Trophoblast cell (in vitro differentiated cells and primary cell): Measurements from ENCODE around the gene HMGCR.
A peak's percentile ranks its signal among the peaks of the same experiment; 100 is the strongest.

Source experiments
- DNase-seq, 2 donors: peaks; one replicate each; pipeline ENCODE4 v3.0.0-alpha.2; 2016
- H2AFZ ChIP-seq: 2 replicates; pipeline ENCODE4 v1.6.1; 2013; ENCODE audit warnings: low read length, moderate library complexity, mild to moderate bottlenecking; ENCODE audit not compliant: insufficient read depth, poor library complexity
- H2AK5ac ChIP-seq: 2 replicates; pipeline ENCODE4 v1.6.1; 2013; ENCODE audit warnings: mild to moderate bottlenecking, low read length
- H2BK120ac ChIP-seq: 2 replicates; pipeline ENCODE4 v1.6.1; 2013; ENCODE audit warnings: low read length, mild to moderate bottlenecking, moderate library complexity; ENCODE audit not compliant: insufficient read depth, poor library complexity
- H2BK12ac ChIP-seq: 2 replicates; pipeline ENCODE4 v1.6.1; 2013; ENCODE audit warnings: mild to moderate bottlenecking, low read length, moderate library complexity
- H2BK5ac ChIP-seq: 2 replicates; pipeline ENCODE4 v1.6.1; 2013; ENCODE audit warnings: low read length, low read depth, moderate library complexity, mild to moderate bottlenecking; ENCODE audit not compliant: poor library complexity
- H3K14ac ChIP-seq: 2 replicates; pipeline ENCODE4 v1.6.1; 2013; ENCODE audit warnings: mild to moderate bottlenecking, low read length
- H3K18ac ChIP-seq: 2 replicates; pipeline ENCODE4 v1.6.1; 2013; ENCODE audit warnings: mild to moderate bottlenecking, low read length
- H3K23ac ChIP-seq: 2 replicates; pipeline ENCODE4 v1.6.1; 2013; ENCODE audit warnings: low read length
- H3K27ac ChIP-seq: 2 replicates; pipeline ENCODE4 v1.5.1; 2013; ENCODE audit warnings: low read depth, mild to moderate bottlenecking, inconsistent platforms, low read length, moderate library complexity
- H3K27me3 ChIP-seq: 2 replicates; pipeline ENCODE4 v1.6.1; 2013; ENCODE audit warnings: inconsistent platforms, mild to moderate bottlenecking, low read length, moderate library complexity; ENCODE audit not compliant: insufficient read depth
- H3K36me3 ChIP-seq, 2 experiments: 1 replicate in 1 of 2; 2 replicates in 1 of 2; pipeline ENCODE4 v1.6.1; 2013; ENCODE audit warnings: low read length in 2 of 2, mild to moderate bottlenecking in 2 of 2, moderate library complexity in 1 of 2; ENCODE audit not compliant: insufficient read depth in 2 of 2, control insufficient read depth in 1 of 2
- H3K4ac ChIP-seq: 2 replicates; pipeline ENCODE4 v1.6.1; 2013; ENCODE audit warnings: low read depth, mild to moderate bottlenecking, low read length, moderate library complexity
- H3K4me1 ChIP-seq, 2 experiments: 1 replicate in 1 of 2; 2 replicates in 1 of 2; pipeline ENCODE4 v1.6.1; 2013; ENCODE audit warnings: low read length in 2 of 2, mild to moderate bottlenecking in 2 of 2, moderate library complexity in 1 of 2; ENCODE audit not compliant: insufficient read depth in 2 of 2, control insufficient read depth in 1 of 2
- H3K4me2 ChIP-seq: 2 replicates; pipeline ENCODE4 v1.6.1; 2013; ENCODE audit warnings: inconsistent platforms, mild to moderate bottlenecking, low read length, moderate library complexity
- H3K4me3 ChIP-seq: 2 replicates; pipeline ENCODE4 v1.5.1; 2013; ENCODE audit warnings: mild to moderate bottlenecking, low read depth, low read length, inconsistent platforms
- H3K79me1 ChIP-seq: one replicate; pipeline ENCODE4 v1.6.1; 2013; ENCODE audit warnings: low read length
- H3K79me2 ChIP-seq: 2 replicates; pipeline ENCODE4 v1.6.1; 2013; ENCODE audit warnings: low read length, mild to moderate bottlenecking; ENCODE audit not compliant: control insufficient read depth, insufficient read depth, poor library complexity
- H3K9ac ChIP-seq: 2 replicates; pipeline ENCODE4 v1.6.1; 2013; ENCODE audit warnings: mild to moderate bottlenecking, low read length
- H3K9me3 ChIP-seq: 2 replicates; pipeline ENCODE4 v1.6.1; 2013; ENCODE audit warnings: low read depth, mild to moderate bottlenecking, control low read depth, inconsistent platforms, low read length; ENCODE audit not compliant: insufficient read depth
- H4K12ac ChIP-seq: 2 replicates; pipeline ENCODE4 v1.6.1; 2013; ENCODE audit warnings: low read depth, mild to moderate bottlenecking, low read length, moderate library complexity
- H4K8ac ChIP-seq: 2 replicates; pipeline ENCODE4 v1.6.1; 2013; ENCODE audit warnings: low read depth, mild to moderate bottlenecking, low read length, moderate library complexity
- H4K91ac ChIP-seq: one replicate; pipeline ENCODE4 v1.6.1; 2013; ENCODE audit warnings: low read depth, mild to moderate bottlenecking, low read length, moderate library complexity
- WGBS: extraction: QIAGEN DNeasy Blood & Tissue Kit; methylation state at CpG from one replicate; pipeline ENCODE4 v1.1.7; 2013; ENCODE audit warnings: missing lambda C conversion rate; ENCODE audit not compliant: insufficient read length, insufficient coverage; ENCODE audit errors: extremely low coverage; 5-methylcytosine and 5-hydroxymethylcytosine counted together

HMGCR gene

GRCh38 chr5:75384218-75384617 lies 47.2 kb downstream of the HMGCR start:
- Histone ChIP-seq H3K4me2 (no peak overlapping the region), H4K91ac (no peak overlapping the region), H3K79me1 (no peaks in the 10 kb centered on the region), H3K9me3 (no peaks in the 10 kb centered on the region), H3K27me3 (no peaks in the 10 kb centered on the region), H3K9ac (no peak overlapping the region), H4K8ac (no peak overlapping the region), H2BK120ac (no peak overlapping the region), H2AK5ac (no peak overlapping the region), H2BK5ac (no peak overlapping the region), H3K14ac (no peak overlapping the region), H3K36me3 (peaks cover 7 to 8% of the 10 kb centered on the region in 2 experiments), H3K4ac (no peak overlapping the region), H3K4me1 (no peaks in the 10 kb centered on the region), H3K79me2 (no peaks in the 10 kb centered on the region), H3K4me3 (no peak overlapping the region), H3K23ac (no peak overlapping the region), H2BK12ac (no peak overlapping the region), H3K27ac (no peak overlapping the region), H2AFZ (no peak overlapping the region), H4K12ac (no peak overlapping the region), H3K18ac (no peak overlapping the region)
- DNase-seq = peak in 1 of 2 donors; percentile 63
- no CpG with 5 or more reads among the region's 1 CpG for WGBS

- no peak overlapping the region for H3K4ac ChIP-seq
Measured at GRCh38 chr5:75387806-75388205, 50.8 kb downstream of the HMGCR start.

GRCh38 chr5:75389430-75389829 lies 52.4 kb downstream of the HMGCR start:
- WGBS = no CpG with 5 or more reads among the region's 2 CpGs
- no peak for DNase-seq
- H3K23ac ChIP-seq = no peak overlapping the region

More at GRCh38 chr5:75387806-75388205, 50.8 kb downstream of the HMGCR start:
- no peak overlapping the region for H3K23ac ChIP-seq
- no peak overlapping the region for H4K12ac ChIP-seq
- no peaks in the 10 kb centered on the region for H3K27me3 ChIP-seq
- H3K14ac ChIP-seq = no peak overlapping the region
- no peak overlapping the region for H4K91ac ChIP-seq
- peaks cover 3% of the 10 kb centered on the region in 2 experiments for H3K36me3 ChIP-seq
- no peak overlapping the region for H3K4me2 ChIP-seq
- no peak overlapping the region for H4K8ac ChIP-seq
- no peak overlapping the region for H2AK5ac ChIP-seq
- H2BK12ac ChIP-seq = no peak overlapping the region
- no peaks in the 10 kb centered on the region for H3K4me1 ChIP-seq
- H2AFZ ChIP-seq = no peak overlapping the region
- H3K9ac ChIP-seq = no peak overlapping the region
- DNase-seq = peak in 1 of 2 donors; percentile 3
- no CpG with 5 or more reads among the region's 6 CpGs for WGBS
- no peak overlapping the region for H2BK5ac ChIP-seq
- no peak overlapping the region for H3K27ac ChIP-seq
- no peaks in the 10 kb centered on the region for H3K79me2 ChIP-seq
- H3K9me3 ChIP-seq = no peaks in the 10 kb centered on the region
- no peak overlapping the region for H3K4me3 ChIP-seq
- no peak overlapping the region for H3K18ac ChIP-seq
- H3K79me1 ChIP-seq = no peaks in the 10 kb centered on the region
- no peak overlapping the region for H2BK120ac ChIP-seq

GRCh38 chr5:75395277-75395676 lies 58.3 kb downstream of the HMGCR start:
- no peak overlapping the region for H4K8ac ChIP-seq
- no peak overlapping the region for H3K23ac ChIP-seq
- WGBS = no CpG with 5 or more reads among the region's 3 CpGs
- H2AK5ac ChIP-seq = no peak overlapping the region
- H3K4ac ChIP-seq = no peak overlapping the region
- no peak overlapping the region for H2BK120ac ChIP-seq
- no peak overlapping the region for H3K4me2 ChIP-seq
- no peak overlapping the region for H3K18ac ChIP-seq
- no peak overlapping the region for H3K14ac ChIP-seq
- H2BK12ac ChIP-seq = no peak overlapping the region
- peaks cover 0 to 2% of the 10 kb centered on the region in 2 experiments for H3K36me3 ChIP-seq
- no peaks in the 10 kb centered on the region for H3K27me3 ChIP-seq
- no peak overlapping the region for H2AFZ ChIP-seq
- H2BK5ac ChIP-seq = no peak overlapping the region
- H3K9me3 ChIP-seq = no peaks in the 10 kb centered on the region
- no peaks in the 10 kb centered on the region for H3K79me2 ChIP-seq
- no peak for DNase-seq
- H3K4me3 ChIP-seq = no peak overlapping the region
- H3K9ac ChIP-seq = no peak overlapping the region
- no peak overlapping the region for H4K12ac ChIP-seq
- H4K91ac ChIP-seq = no peak overlapping the region
- H3K4me1 ChIP-seq = no peaks in the 10 kb centered on the region
- no peaks in the 10 kb centered on the region for H3K79me1 ChIP-seq
- H3K27ac ChIP-seq = no peak overlapping the region

More at GRCh38 chr5:75389430-75389829, 52.4 kb downstream of the HMGCR start:
- H4K12ac ChIP-seq = no peak overlapping the region
- no peak overlapping the region for H3K14ac ChIP-seq
- H3K9ac ChIP-seq = no peak overlapping the region
- no peaks in the 10 kb centered on the region for H3K79me1 ChIP-seq
- no peaks in the 10 kb centered on the region for H3K27me3 ChIP-seq
- no peak overlapping the region for H3K4me3 ChIP-seq
- no peaks in the 10 kb centered on the region for H3K4me1 ChIP-seq
- H3K36me3 ChIP-seq = peaks cover 3% of the 10 kb centered on the region in 2 experiments
- no peak overlapping the region for H2BK5ac ChIP-seq
- no peak overlapping the region for H2BK120ac ChIP-seq
- no peak overlapping the region for H3K27ac ChIP-seq
- H3K9me3 ChIP-seq = no peaks in the 10 kb centered on the region
- H4K91ac ChIP-seq = no peak overlapping the region
- no peak overlapping the region for H4K8ac ChIP-seq
- no peak overlapping the region for H2AFZ ChIP-seq
- no peak overlapping the region for H3K18ac ChIP-seq
- H3K4ac ChIP-seq = no peak overlapping the region
- H2BK12ac ChIP-seq = no peak overlapping the region
- no peak overlapping the region for H2AK5ac ChIP-seq
- no peak overlapping the region for H3K4me2 ChIP-seq
- no peaks in the 10 kb centered on the region for H3K79me2 ChIP-seq
